Muscle layer of colon (tissue), 2 donors: ENCODE measurements around the gene FRG2.
"Not testable (repeated sequence)": the region's sequence is repeated elsewhere in the genome, so short reads cannot be mapped to it uniquely, and the experiment has no call there.

Source experiments
- H3K27ac ChIP-seq: one replicate; pipeline ENCODE4 v1.7.0; 2013; ENCODE audit warnings: low read depth, mild to moderate bottlenecking, low read length, moderate library complexity
- H3K27me3 ChIP-seq, 2 donors: one replicate each; pipeline ENCODE4 v1.7.0; 2013; ENCODE audit warnings: low read length in 2 of 2, mild to moderate bottlenecking in 2 of 2; ENCODE audit not compliant: insufficient read depth in 2 of 2, control insufficient read depth in 1 of 2
- H3K36me3 ChIP-seq: one replicate; pipeline ENCODE4 v1.7.0; 2013; ENCODE audit warnings: mild to moderate bottlenecking, low read length; ENCODE audit not compliant: insufficient read depth
- H3K4me1 ChIP-seq: one replicate; pipeline ENCODE4 v1.7.0; 2013; ENCODE audit warnings: mild to moderate bottlenecking, low read length; ENCODE audit not compliant: insufficient read depth
- H3K4me3 ChIP-seq, 2 donors: one replicate each; pipeline ENCODE4 v1.7.0; 2013; ENCODE audit warnings: low read length in 2 of 2, low read depth in 1 of 2, mild to moderate bottlenecking in 1 of 2, moderate library complexity in 1 of 2
- H3K9ac ChIP-seq: one replicate; pipeline ENCODE4 v1.7.0; 2013; ENCODE audit warnings: low read length
- H3K9me3 ChIP-seq: one replicate; pipeline ENCODE4 v1.7.0; 2013; ENCODE audit warnings: mild to moderate bottlenecking, low read length
- donor health status: abdominal sarcoma.
- donor health status: Adenocarcinoma of cecum.

Gene FRG2

DNA sequence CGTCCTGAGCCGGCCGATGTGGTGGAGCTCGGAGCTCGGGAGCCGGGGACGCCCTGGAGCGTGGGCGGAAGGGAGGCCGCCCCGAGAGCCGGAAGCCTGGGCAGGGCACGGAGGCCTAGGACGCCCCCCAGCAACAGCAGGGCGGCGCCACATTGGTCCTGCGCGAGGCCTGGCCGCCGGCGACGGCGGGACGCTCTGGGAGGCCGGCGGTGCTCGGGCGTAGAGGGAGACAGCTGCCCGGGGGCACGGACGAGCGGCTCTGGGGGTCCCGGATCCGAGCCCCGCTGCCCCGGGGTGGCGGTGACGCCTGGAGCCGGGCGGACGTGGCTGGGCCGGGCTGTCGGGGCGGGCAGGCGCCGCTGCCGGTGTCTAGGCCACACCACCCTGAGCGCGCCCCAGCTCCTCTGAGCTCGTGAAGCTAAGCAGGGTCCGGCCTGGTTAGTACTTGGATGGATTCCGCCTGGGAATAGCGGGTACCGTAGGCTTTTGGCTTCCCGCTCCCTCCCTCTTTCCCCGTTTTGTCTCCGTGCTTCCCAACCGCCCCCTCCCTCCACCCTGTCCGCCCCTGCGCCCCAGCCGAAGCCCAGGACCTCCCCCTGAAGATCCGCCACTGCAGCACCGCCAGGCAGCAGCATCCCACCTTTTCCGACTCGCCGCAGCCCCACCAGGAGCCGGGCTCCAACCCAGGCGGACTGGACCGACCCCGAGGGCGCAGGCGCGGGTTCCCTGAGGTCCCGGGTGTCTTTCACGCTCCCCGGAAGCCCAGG, 12.1 kb downstream of the FRG2 start:
- H3K4me3 ChIP-seq = no peak overlapping the region
- H3K27ac ChIP-seq = no peak overlapping the region
- peaks cover 7 to 62% of the 10 kb centered on the region in 2 donors for H3K27me3 ChIP-seq
- H3K9me3 ChIP-seq = no peaks in the 10 kb centered on the region
- H3K9ac ChIP-seq = no peak overlapping the region
- peaks cover under 1% of the 10 kb centered on the region for H3K4me1 ChIP-seq
- H3K36me3 ChIP-seq = no peaks in the 10 kb centered on the region

DNA sequence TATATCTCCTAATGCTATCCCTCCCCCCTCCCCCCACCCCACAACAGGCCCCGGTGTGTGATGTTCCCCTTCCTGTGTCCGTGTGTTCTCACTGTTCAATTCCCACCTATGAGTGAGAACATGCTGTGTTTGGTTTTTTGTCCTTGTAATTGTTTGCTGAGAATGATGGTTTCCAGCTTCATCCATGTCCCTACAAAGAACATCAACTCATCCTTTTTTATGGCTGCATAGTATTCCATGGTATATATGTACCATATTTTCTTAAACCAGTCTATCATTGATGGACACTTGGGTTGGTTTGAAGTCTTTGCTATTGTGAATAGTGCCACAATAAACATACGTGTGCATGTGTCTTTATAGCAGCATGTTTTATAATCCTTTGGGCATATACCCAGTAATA, 37.1 kb downstream of the FRG2 start:
- H3K27ac ChIP-seq = not testable (repeated sequence)

DNA sequence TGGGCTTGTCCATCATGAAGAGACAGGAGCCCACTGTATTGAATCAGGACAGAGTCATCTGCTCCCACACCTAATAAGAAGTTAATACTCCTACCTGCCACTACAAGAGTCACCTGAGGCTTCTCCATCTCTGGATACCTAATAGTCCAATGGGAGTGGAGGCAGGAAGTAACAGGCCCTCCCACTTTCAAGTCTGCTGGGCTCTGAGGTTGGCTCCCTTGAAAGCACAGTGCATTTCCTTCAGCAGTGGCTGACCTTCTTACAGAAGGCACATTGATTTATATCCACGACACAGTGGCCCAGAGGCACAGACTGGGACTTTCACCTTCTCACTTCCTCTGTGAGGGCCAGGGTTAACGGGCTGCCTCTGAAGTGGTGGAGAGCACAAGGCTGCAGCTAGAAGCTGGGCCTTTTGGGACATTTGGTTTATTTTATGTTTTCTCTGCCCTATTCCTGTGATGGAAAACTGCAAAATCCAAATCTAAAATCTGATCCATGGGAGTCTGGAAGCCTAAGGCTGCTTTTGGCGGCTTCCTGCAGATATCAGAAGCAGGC, 38.1 kb downstream of the FRG2 start:
- Histone ChIP-seq H3K36me3 (no peaks in the 10 kb centered on the region), H3K9me3 (no peaks in the 10 kb centered on the region), H3K27me3 (no peaks in the 10 kb centered on the region), H3K4me1 (no peaks in the 10 kb centered on the region), H3K9ac (no peak overlapping the region), H3K4me3 (no peak overlapping the region), H3K27ac (no peak overlapping the region)

More for the DNA sequence above, 37.1 kb downstream of the FRG2 start:
- not testable (repeated sequence) for H3K36me3 ChIP-seq, H3K4me3 ChIP-seq, H3K9ac ChIP-seq, H3K4me1 ChIP-seq, H3K27me3 ChIP-seq, H3K9me3 ChIP-seq

DNA sequence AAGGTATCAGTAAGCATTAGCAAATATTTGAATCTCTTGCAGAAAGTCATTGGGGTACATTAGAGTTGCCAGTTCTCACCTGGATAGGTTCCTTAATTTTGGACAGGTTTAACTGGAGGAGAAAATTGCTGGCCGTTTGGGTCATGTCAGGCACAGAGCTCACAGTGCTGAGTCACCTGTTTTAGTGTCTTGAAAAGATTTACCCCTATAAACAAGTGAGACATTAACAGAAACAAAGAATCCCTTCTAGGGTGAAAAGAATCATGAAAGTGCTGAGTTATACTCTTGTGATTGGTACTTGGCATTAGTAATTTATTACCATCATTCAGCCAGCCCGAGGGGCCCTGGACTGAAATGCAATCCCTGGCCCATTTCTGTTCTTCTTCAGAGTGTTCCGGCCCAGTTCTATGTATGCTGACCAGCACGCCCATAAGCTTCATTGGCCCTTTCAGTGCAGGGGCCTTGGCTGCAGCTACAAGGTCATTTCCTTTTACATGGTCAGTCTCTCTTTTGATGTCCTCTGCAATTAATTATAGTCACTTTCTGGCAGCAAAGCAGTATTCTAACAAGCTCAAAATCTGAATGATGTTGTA, 41.3 kb downstream of the FRG2 start:
- not testable (repeated sequence) for H3K27me3 ChIP-seq, H3K4me1 ChIP-seq, H3K36me3 ChIP-seq, H3K9me3 ChIP-seq, H3K27ac ChIP-seq, H3K4me3 ChIP-seq, H3K9ac ChIP-seq

DNA sequence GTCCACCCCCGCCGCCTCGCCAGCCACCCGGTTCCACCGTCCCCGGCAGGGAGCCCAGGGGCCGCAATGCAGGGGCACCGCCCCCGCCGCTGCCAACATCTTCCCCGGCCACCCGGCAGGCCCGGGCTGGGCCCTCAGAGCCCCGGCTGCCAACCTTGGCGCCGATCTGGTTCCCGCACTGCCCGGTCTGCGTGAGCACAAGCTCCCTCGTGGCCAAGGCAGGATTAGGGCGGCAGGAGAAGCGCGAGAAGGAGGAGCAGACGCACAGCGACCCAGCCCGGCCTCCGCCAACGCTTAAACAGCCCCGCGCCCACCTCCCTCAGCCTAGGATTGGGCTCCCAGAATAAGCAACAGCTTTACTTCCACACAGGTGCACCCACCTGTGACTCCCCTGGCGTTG, 42.4 kb downstream of the FRG2 start:
- not testable (repeated sequence) for H3K27ac ChIP-seq, H3K36me3 ChIP-seq, H3K27me3 ChIP-seq, H3K4me3 ChIP-seq, H3K9me3 ChIP-seq, H3K9ac ChIP-seq, H3K4me1 ChIP-seq

DNA sequence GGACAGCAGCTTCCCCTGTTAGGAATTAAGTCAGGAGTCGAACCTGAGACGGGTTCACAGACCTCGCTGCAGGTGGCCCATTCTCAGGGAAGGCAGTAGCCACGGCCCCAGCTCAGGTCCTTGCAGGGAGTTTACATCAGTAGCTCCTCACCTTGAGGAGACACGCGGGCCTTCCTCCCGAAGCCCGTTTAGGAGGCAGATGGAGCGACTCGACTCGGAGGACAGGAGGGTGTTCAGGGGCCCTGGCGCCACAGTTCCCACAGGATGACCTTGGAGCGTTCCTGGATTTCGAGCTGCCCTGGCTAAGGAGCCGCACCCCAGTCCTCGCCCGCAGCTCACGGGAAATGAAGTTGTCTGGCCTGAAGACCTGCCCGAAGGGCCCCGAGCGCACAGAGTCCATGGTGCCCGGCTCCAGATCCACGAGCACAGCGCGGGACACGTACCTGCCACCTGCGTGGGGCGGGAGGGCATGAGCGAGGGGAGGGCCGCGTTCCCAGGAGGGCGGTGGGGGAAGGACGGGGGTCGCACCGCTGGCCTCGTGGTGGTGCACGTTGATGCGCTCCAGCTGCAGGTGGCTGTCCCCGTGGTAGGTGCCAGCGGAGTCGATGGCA, 43.0 kb downstream of the FRG2 start:
- not testable (repeated sequence) for H3K9me3 ChIP-seq, H3K4me3 ChIP-seq, H3K27ac ChIP-seq, H3K4me1 ChIP-seq, H3K36me3 ChIP-seq, H3K27me3 ChIP-seq, H3K9ac ChIP-seq

DNA sequence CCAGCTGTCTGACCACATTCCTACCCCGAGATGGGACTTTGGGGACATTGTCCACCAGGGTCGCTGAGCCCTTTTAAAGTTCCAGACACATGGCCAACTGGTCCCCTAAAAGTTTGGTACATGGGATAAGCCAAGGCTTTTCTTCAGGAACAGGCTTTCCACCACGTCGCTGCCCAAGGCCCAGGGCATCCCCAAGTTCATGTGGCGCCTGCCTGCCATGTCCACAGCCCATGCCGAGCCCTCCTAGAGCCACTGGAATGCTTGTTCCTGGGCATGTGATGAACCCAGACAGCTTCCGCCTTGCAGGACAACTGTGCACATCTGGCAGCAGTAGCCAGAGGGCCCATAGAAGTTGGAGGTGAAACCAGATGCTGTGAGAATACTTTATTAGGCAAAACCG, 45.1 kb downstream of the FRG2 start:
- Histone ChIP-seq H3K36me3 (no peaks in the 10 kb centered on the region), H3K4me3 (no peak overlapping the region), H3K27ac (no peak overlapping the region), H3K4me1 (no peaks in the 10 kb centered on the region), H3K9me3 (no peaks in the 10 kb centered on the region), H3K27me3 (no peaks in the 10 kb centered on the region), H3K9ac (no peak overlapping the region)

GRCh38 chr4:189980292-189980691, 46.8 kb downstream of the FRG2 start:
- not testable (repeated sequence) for H3K4me3 ChIP-seq, H3K9me3 ChIP-seq, H3K27ac ChIP-seq, H3K36me3 ChIP-seq, H3K9ac ChIP-seq, H3K4me1 ChIP-seq, H3K27me3 ChIP-seq

DNA sequence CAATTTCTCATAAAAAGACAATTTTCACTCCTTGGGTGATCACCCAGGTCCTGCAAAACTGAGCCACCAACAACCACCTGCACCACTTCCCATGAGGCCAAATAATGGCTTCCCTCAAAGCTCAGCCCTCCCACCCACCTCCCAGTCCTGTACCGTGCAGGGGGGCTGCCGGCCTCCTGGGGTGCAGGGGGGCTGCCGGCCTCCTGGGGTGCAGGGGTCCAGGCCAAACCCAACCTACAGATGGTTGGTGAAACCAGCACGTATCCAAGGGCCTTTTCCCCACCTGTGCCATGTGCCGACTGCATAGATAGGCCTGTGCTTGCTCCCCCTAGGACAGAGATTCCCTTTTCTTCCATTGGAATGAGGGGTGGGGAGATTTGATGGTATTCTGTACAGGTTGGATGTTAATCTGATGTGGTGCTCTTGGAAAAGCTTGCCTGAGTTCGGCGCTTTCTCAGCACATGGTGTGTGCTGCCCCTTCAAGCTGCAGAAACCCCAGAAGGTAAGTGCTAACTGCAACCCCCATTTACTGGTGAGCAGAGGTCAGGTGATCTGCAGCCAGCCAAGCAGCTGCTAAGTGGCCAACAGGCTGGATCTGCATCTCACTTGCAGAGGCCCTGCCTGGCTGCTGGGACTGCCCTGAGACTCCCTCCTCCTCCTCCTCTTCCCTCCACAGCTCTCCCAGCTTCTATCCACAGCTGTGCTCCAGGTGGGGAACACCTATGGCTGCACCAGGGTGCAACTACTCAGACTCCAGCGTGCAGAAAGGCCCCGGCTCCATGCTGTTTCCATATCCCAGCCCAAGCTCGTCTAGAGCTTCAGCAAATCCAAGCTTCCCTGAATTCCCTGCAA, 47.6 kb downstream of the FRG2 start:
- no peaks in the 10 kb centered on the region for H3K9me3 ChIP-seq
- no peaks in the 10 kb centered on the region for H3K4me1 ChIP-seq
- H3K9ac ChIP-seq = no peak overlapping the region
- H3K36me3 ChIP-seq = no peaks in the 10 kb centered on the region
- no peak overlapping the region for H3K27ac ChIP-seq
- no peaks in the 10 kb centered on the region for H3K27me3 ChIP-seq
- H3K4me3 ChIP-seq = no peak overlapping the region
